ES-I3 (cell line): ENCODE data around the gene MAG.

Source experiments
- H3K36me3 ChIP-seq: 2 replicates; pipeline ENCODE4 v1.6.1; 2013; ENCODE audit warnings: mild to moderate bottlenecking, low read length, control low read depth, moderate library complexity; ENCODE audit not compliant: insufficient read depth
- H3K4me1 ChIP-seq: 2 replicates; pipeline ENCODE4 v1.6.1; 2013; ENCODE audit warnings: mild to moderate bottlenecking, control low read depth, low read length; ENCODE audit not compliant: insufficient read depth
- H3K9ac ChIP-seq: 2 replicates; pipeline ENCODE4 v1.6.1; 2013; ENCODE audit warnings: low read depth, mild to moderate bottlenecking, low read length, moderate library complexity
- H3K9me3 ChIP-seq: 2 replicates; pipeline ENCODE4 v1.6.1; 2013; ENCODE audit warnings: mild to moderate bottlenecking, low read length, moderate library complexity; ENCODE audit not compliant: control insufficient read depth, insufficient read depth

Gene MAG

DNA sequence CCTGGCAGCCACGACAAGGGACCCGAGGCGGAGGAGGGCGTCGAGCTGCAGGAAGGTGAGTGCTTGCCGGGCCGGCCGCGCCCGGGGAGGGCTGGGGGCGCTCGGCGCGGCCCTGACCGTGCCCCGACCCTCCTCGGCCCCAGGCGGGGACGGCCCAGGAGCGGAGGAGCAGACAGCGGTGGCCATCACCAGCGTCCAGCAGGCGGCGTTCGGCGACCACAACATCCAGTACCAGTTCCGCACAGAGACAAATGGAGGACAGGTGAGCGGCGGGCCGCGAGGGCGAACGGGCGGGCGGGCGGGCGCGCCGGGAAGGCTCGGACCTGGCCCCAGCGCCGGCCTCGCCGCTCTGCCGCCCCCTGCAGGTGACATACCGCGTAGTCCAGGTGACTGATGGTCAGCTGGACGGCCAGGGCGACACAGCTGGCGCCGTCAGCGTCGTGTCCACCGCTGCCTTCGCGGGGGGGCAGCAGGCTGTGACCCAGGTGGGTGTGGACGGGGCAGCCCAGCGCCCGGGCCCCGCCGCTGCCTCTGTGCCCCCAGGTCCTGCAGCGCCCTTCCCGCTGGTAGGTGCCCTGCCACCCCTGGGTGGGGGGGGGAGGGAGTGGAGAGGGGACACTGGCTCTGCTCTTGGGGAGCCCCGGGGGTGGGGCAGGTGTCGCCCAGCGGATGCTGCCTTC, 22.4 kb upstream of the MAG start:
- Histone ChIP-seq H3K4me1 (no peaks in the 10 kb centered on the region; the same call in 1 of the 2 replicates), H3K9me3 (no peaks in the 10 kb centered on the region), H3K36me3 (peaks cover 2% of the 10 kb centered on the region; the same call in 1 of the 2 replicates), H3K9ac (peak overlapping the region; percentile 83)

GRCh38 chr19:35270381-35270811, 21.6 kb upstream of the MAG start:
- Histone ChIP-seq H3K36me3 (peaks cover 2% of the 10 kb centered on the region; the same call in 1 of the 2 replicates), H3K4me1 (no peaks in the 10 kb centered on the region; the same call in 1 of the 2 replicates), H3K9me3 (no peaks in the 10 kb centered on the region), H3K9ac (no peak overlapping the region)

DNA sequence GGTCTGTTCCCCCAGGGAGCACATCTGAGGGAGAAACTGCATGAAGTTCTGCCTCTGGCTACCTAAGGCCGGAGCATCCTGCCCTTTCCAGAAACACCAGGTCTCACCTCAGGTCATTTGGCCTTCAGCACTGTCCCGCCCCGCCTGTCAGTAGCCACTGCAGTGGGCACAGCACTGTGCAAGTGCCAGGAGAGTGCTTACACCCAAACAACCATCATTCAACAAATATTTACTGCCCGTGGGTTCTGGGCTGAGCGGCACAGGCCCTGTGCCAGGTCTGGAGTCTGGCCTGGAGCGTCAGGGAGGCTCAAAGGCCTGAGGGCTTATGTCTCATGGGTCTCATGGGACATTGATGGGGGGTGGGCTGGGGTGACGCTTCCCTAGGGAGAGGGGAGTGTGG, 20.4 kb upstream of the MAG start:
- Histone ChIP-seq H3K36me3 (peaks cover 5% of the 10 kb centered on the region), H3K9ac (no peak overlapping the region), H3K4me1 (no peaks in the 10 kb centered on the region; the same call in 1 of the 2 replicates), H3K9me3 (no peaks in the 10 kb centered on the region)

DNA sequence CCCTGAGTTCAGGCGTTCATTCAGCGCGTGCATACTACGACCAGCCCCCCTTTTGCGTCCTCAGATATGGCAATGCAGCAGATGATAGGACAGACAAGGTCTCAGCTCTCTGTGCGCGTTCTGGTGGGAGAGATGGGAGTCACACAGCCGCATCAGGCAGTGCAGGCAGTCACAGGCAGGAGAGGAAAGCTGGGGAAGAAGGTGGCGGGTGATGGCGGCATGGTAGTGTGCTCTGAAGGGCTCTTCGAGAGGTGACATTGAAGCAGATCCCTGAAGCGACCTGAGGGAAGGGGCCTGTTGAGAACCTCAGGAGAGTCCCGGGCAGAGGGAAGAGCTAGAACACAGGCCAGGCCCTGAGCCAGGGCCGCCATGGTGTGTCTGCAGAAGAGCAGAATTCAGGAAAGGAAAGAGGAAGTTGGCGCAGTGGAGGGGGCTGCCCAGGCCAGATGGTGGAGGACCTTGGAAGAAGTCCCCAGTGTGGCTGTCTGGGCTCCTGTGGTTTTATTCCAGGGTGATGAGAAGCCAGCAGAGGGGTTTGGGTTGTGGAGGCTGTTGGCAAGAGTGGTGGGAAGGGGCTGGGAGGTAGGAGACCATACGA, 19.7 kb upstream of the MAG start:
- H3K9me3 ChIP-seq = no peaks in the 10 kb centered on the region
- H3K9ac ChIP-seq = no peak overlapping the region
- no peaks in the 10 kb centered on the region for H3K4me1 ChIP-seq
- H3K36me3 ChIP-seq = peaks cover 5% of the 10 kb centered on the region

- no peaks in the 10 kb centered on the region for H3K9me3 ChIP-seq
- no peaks in the 10 kb centered on the region for H3K4me1 ChIP-seq
- no peak overlapping the region for H3K9ac ChIP-seq
- H3K36me3 ChIP-seq = peaks cover 5% of the 10 kb centered on the region
Measured at GRCh38 chr19:35272954-35273649, 18.9 kb upstream of the MAG start.

DNA sequence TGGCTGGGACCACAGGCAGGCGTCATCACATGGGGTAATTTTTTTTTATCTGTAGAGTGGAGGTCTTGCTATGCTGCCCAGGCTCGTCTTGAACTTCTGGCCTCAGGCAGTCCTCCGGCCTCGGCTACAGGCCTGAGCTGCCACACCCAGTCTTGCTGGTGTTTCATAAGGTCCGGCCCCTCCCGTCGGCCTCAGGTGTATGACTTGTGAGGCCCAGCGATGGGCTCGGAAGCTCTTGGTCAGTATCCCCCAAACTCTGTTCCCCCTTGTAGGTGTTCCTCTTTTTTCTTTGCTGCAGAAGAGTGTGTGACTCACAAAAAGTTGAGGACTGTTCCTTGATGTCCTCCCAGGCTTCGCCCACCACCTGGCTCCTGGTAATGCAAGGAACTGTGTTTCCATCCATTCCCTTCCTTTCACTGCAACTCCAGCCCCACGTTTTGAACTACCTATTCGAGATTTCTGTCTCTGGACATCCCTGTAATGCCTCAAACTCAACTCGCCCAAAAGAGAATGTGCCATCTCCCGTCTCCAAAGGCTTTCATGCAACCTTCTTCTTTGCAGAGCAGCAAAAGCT, 18.2 kb upstream of the MAG start:
- no peaks in the 10 kb centered on the region for H3K9me3 ChIP-seq
- no peak overlapping the region for H3K9ac ChIP-seq
- peaks cover 5% of the 10 kb centered on the region for H3K36me3 ChIP-seq
- no peaks in the 10 kb centered on the region for H3K4me1 ChIP-seq

DNA sequence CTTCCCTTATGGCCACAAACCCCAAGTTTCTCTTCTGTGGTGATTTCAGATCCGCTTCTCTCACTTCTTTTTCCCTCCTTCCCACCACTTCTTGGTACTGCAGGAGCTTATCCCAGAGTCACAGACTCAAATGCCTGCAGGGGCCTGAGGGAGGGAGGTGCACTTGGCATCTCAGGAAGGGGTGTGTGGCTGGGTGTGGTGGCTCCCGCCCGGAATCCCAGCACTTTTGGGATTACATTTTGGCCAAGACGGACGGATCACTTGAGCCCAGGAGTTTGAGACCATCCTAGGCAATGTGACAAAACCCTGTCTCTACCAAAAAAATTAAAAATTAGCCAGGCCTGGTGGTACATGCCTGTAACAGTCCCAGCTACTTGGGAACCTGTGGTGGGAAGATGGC, 17.6 kb upstream of the MAG start:
- no peaks in the 10 kb centered on the region for H3K9me3 ChIP-seq
- H3K4me1 ChIP-seq = no peaks in the 10 kb centered on the region
- no peak overlapping the region for H3K9ac ChIP-seq
- peaks cover 5% of the 10 kb centered on the region for H3K36me3 ChIP-seq

- H3K9me3 ChIP-seq = no peaks in the 10 kb centered on the region
- no peak overlapping the region for H3K9ac ChIP-seq
- H3K36me3 ChIP-seq = peaks cover 3% of the 10 kb centered on the region
- H3K4me1 ChIP-seq = no peaks in the 10 kb centered on the region
Measured at GRCh38 chr19:35276706-35277281, 15.2 kb upstream of the MAG start.

- Histone ChIP-seq H3K9ac (no peak overlapping the region), H3K36me3 (peaks cover 3% of the 10 kb centered on the region), H3K9me3 (no peaks in the 10 kb centered on the region), H3K4me1 (no peaks in the 10 kb centered on the region)
Measured at GRCh38 chr19:35278578-35279284, 13.2 kb upstream of the MAG start.

DNA sequence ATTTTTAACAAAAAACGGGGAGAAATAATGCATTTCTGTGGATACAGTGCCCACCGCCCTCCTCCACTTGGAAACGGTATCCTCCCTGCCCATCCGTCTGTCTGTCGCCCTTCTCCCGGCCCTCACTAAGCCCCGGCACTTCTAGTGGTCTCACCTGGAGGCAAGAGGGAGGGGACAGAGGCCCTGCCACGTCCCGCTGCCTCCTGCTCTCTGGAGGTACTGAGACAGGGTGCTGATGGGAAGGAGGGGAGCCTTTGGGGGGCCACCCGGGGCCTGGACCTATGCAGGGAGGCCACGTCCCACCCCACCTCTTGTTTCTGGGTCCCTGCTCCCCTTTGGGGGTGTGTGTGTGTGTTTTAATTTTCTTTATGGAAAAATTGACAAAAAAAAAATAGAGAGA, 12.6 kb upstream of the MAG start:
- H3K4me1 ChIP-seq = no peaks in the 10 kb centered on the region

GRCh38 chr19:35279985-35280821, 11.8 kb upstream of the MAG start:
- Histone ChIP-seq H3K9ac (no peak overlapping the region), H3K36me3 (peaks cover 3% of the 10 kb centered on the region; the same call in 1 of the 2 replicates), H3K9me3 (no peaks in the 10 kb centered on the region), H3K4me1 (no peaks in the 10 kb centered on the region; the same call in 1 of the 2 replicates)

More for the DNA sequence above, 12.6 kb upstream of the MAG start:
- no peak overlapping the region for H3K9ac ChIP-seq
- H3K36me3 ChIP-seq = peaks cover 3% of the 10 kb centered on the region; the same call in 1 of the 2 replicates
- no peaks in the 10 kb centered on the region for H3K9me3 ChIP-seq

GRCh38 chr19:35281303-35281702, 10.7 kb upstream of the MAG start:
- Histone ChIP-seq H3K36me3 (peaks cover 2% of the 10 kb centered on the region; the same call in 1 of the 2 replicates), H3K4me1 (no peaks in the 10 kb centered on the region; the same call in 1 of the 2 replicates)

More at GRCh38 chr19:35281303-35281702, 10.7 kb upstream of the MAG start:
- Histone ChIP-seq H3K9ac (no peak overlapping the region), H3K9me3 (no peaks in the 10 kb centered on the region)
